Right atrium auricular region (tissue), 2 donors: ENCODE results near the gene UCN3. TPM values are rescaled to one million over a fixed set of nuclear protein-coding genes. Genes with fewer than 3 reads are reported as not detected.
"Not testable (repeated sequence)": the region's sequence is repeated elsewhere in the genome, so short reads cannot be mapped to it uniquely, and the experiment has no call there.

Experiments
- DNase-seq: peaks from one replicate; pipeline ENCODE4 v3.0.0-alpha.2; 2019; ENCODE audit warnings: low spot score
- H3K27ac ChIP-seq, 2 donors: fragments of 200-600 bp; sonication (generic); 1 replicate in 1 of 2; 2 replicates in 1 of 2; pipeline ENCODE4 v1.5.1; 2016 to 2019
- H3K27me3 ChIP-seq, 2 donors: fragments of 200-600 bp; sonication (generic); one replicate each; pipeline versions ENCODE4 v1.5.1 to v1.6.0; 2017 to 2019
- H3K36me3 ChIP-seq: fragments of 200-600 bp; sonication (generic); one replicate; pipeline ENCODE4 v1.5.1; 2016
- H3K4me1 ChIP-seq, 2 donors: fragments of 200-600 bp; sonication (generic); one replicate each; pipeline versions ENCODE4 v1.5.1 to v1.6.0; 2017 to 2019
- H3K4me3 ChIP-seq, 2 donors: fragments of 200-600 bp; sonication (generic); 1 replicate in 1 of 2; 2 replicates in 1 of 2; pipeline ENCODE4 v1.5.1; 2017 to 2019; ENCODE audit warnings: mild to moderate bottlenecking in 1 of 2, moderate library complexity in 1 of 2
- H3K9me3 ChIP-seq, 2 donors: fragments of 200-600 bp; sonication (generic); one replicate each; pipeline ENCODE4 v1.5.1; 2019
- CTCF ChIP-seq, 2 donors: fragments of 200-600 bp; sonication (generic); IDR thresholded peaks; one replicate each; pipeline ENCODE4 v1.5.1; 2019; ENCODE audit warnings: antibody characterized with exemption in 2 of 2
- total RNA-seq, 2 donors: library from RNA; depleted of rRNA; stranded (reverse); fragments of >200 nt; gene quantifications; one replicate each; pipeline ENCODE4 v1.1.0, GENCODE V29; 2016

The UCN3 gene
- total RNA-seq, 2 donors from 2014 or later, result not detected

GRCh38 chr10:5404208-5405041, 39.7 kb downstream of the UCN3 start, which contains the start of gene TUBAL3:
TSS of gene TUBAL3 (minus strand) at chr10:5404828. CDS start at chr10:5404792, 36 bp downstream.
- TF ChIP-seq CTCF (IDR thresholded peaks at IDR 0.05), result no peak
- H3K36me3 ChIP-seq, result no peaks in the 10 kb centered on the region
- no peaks in the 10 kb centered on the region for H3K9me3 ChIP-seq
- H3K27me3 ChIP-seq, result no peaks in the 10 kb centered on the region
- no peak within 1 kb of the TSS for H3K4me3 ChIP-seq
- H3K27ac ChIP-seq, result peak within 1 kb of the TSS in 1 of 2 donors; percentile 33
- DNase-seq, result no peak
- no peaks in the 10 kb centered on the region for H3K4me1 ChIP-seq

- H3K27me3 ChIP-seq, result no peaks in the 10 kb centered on the region
- H3K36me3 ChIP-seq, result no peaks in the 10 kb centered on the region
- H3K9me3 ChIP-seq, result no peaks in the 10 kb centered on the region
- DNase-seq, result no peak
- no peak overlapping the region for H3K4me3 ChIP-seq
- no peak overlapping the region for H3K27ac ChIP-seq
- TF ChIP-seq CTCF (IDR thresholded peaks at IDR 0.05), result no peak
- H3K4me1 ChIP-seq, result no peaks in the 10 kb centered on the region
Observed at GRCh38 chr10:5406918-5407317, 42.2 kb downstream of the UCN3 start.

GRCh38 chr10:5410787-5411186, 46.0 kb downstream of the UCN3 start:
- not testable (repeated sequence) for H3K36me3 ChIP-seq, H3K27ac ChIP-seq, H3K4me3 ChIP-seq, H3K9me3 ChIP-seq, DNase-seq, H3K27me3 ChIP-seq
- H3K4me1 ChIP-seq, result peaks cover 0 to 11% of the 10 kb centered on the region in 2 donors

- Histone ChIP-seq H3K4me3 (peak overlapping the region; percentile 51 to 78), H3K4me1 (peaks cover 0 to 11% of the 10 kb centered on the region in 2 donors), H3K9me3 (no peaks in the 10 kb centered on the region), H3K27me3 (no peaks in the 10 kb centered on the region), H3K36me3 (no peaks in the 10 kb centered on the region), H3K27ac (no peak overlapping the region)
- no peak for DNase-seq
- TF ChIP-seq CTCF (IDR thresholded peaks at IDR 0.05), result no peak
Observed at GRCh38 chr10:5411941-5412276, 47.1 kb downstream of the UCN3 start.

- H3K36me3 ChIP-seq, result no peaks in the 10 kb centered on the region
- no peak for TF ChIP-seq CTCF (IDR thresholded peaks at IDR 0.05)
- DNase-seq, result peak; percentile 90
Observed at GRCh38 chr10:5412277-5412941, 47.6 kb downstream of the UCN3 start, which contains the start of gene NET1. TSS of gene NET1 (plus strand) at chr10:5412557. CDS start at chr10:5412693, 136 bp downstream.

More at GRCh38 chr10:5412277-5412941, 47.6 kb downstream of the UCN3 start, which contains the start of gene NET1:
- Histone ChIP-seq H3K4me3 (peak within 1 kb of the TSS; percentile 51 to 78), H3K27me3 (no peaks in the 10 kb centered on the region), H3K27ac (peak within 1 kb of the TSS; percentile 75 to 79), H3K4me1 (peaks cover 0 to 11% of the 10 kb centered on the region in 2 donors), H3K9me3 (no peaks in the 10 kb centered on the region)
